GM12878 (cell line): ENCODE measurements around the gene CHRDL1. TPM values are rescaled to one million over a fixed set of nuclear protein-coding genes. Genes with fewer than 3 reads are reported as not detected.

ENCODE experiments used
- ATAC-seq: fragments of 200-7000 bp; cut with Tn5 transposase; 3 replicates; pipeline ENCODE4 v1.9.1; 2020; ENCODE audit warnings: mild to moderate bottlenecking, moderate library complexity
- BruUV-seq: library from RNA; stranded (reverse); fragments of 400-500 nt; replicated peaks from 2 replicates; lab custom pipeline; 2021; lab: Mats Ljungman, UMichigan
- CTCF ChIA-PET: fragments of 300-600 bp; sonication (Branson Sonifier 250); formaldehyde crosslinking; extraction: SDS; loops from one replicate; lab custom pipeline; 2021; ENCODE audit warnings: inconsistent platforms; lab: Yijun Ruan, JAX
- POLR2A ChIA-PET: fragments of 350-600 bp; formaldehyde crosslinking; extraction: SDS; loops from one replicate; lab custom pipeline; 2021; ENCODE audit warnings: inconsistent platforms; lab: Charles Lee
- RAD21 ChIA-PET: fragments of 300-600 bp; sonication (Branson Sonifier 250); formaldehyde crosslinking; loops from one replicate; lab custom pipeline; 2023; ENCODE audit warnings: antibody characterized with exemption; ENCODE audit not compliant: unreplicated experiment; lab: Charles Lee
- SMC1A ChIA-PET: fragments of 300-600 bp; sonication (Branson Sonifier 250); formaldehyde crosslinking; loops from one replicate; lab custom pipeline; 2023; ENCODE audit not compliant: unreplicated experiment, uncharacterized antibody; lab: Charles Lee
- DNase-seq: peaks from one replicate; pipeline ENCODE4 v3.0.0-alpha.2; 2011; ENCODE audit warnings: low read depth, low spot score
- FAIRE-seq: peaks from 3 replicates; lab custom pipeline; 2011; peaks lifted over from hg19 to GRCh38; lab: Jason Lieb, UNC
- H2AFZ ChIP-seq: 2 replicates; pipeline ENCODE4 v1.6.0; 2011; ENCODE audit warnings: low read depth, low read length, control low read depth; ENCODE audit not compliant: control insufficient read depth
- H3K27ac ChIP-seq: 2 replicates; pipeline ENCODE4 v1.5.1; 2011; ENCODE audit warnings: control low read depth; ENCODE audit not compliant: control insufficient read depth, insufficient read depth
- H3K27me3 ChIP-seq, 2 experiments: replicated peaks in 1 of 2; 2 replicates each; pipeline versions ENCODE4 v1.6.0 to v1.6.1; 2011; ENCODE audit warnings: low read length in 1 of 2; ENCODE audit not compliant: control insufficient read depth in 2 of 2, insufficient read depth in 2 of 2
- H3K36me3 ChIP-seq, 2 experiments: 2 replicates each; pipeline ENCODE4 v1.5.1; 2011; ENCODE audit warnings: low read length in 1 of 2; ENCODE audit not compliant: control insufficient read depth in 2 of 2, insufficient read depth in 2 of 2
- H3K4me1 ChIP-seq: 2 replicates; pipeline ENCODE4 v1.6.1; 2011; ENCODE audit warnings: mild to moderate bottlenecking, low read length, moderate library complexity, mixed read lengths; ENCODE audit not compliant: control insufficient read depth, insufficient read depth
- H3K4me2 ChIP-seq: 2 replicates; pipeline ENCODE4 v1.6.0; 2011; ENCODE audit warnings: control low read depth; ENCODE audit not compliant: control insufficient read depth, insufficient read depth
- H3K4me3 ChIP-seq: fragments of 200-600 bp; sonication (generic); 2 replicates; pipeline ENCODE4 v1.5.1; 2016
- H3K79me2 ChIP-seq: 2 replicates; pipeline ENCODE4 v1.6.0; 2011; ENCODE audit warnings: low read length; ENCODE audit not compliant: control insufficient read depth, insufficient read depth
- H3K9ac ChIP-seq: 2 replicates; pipeline ENCODE4 v1.8.0; 2011; ENCODE audit warnings: low read length, control low read depth, mixed read lengths; ENCODE audit not compliant: control insufficient read depth, insufficient read depth
- H3K9me3 ChIP-seq: replicated peaks from 3 replicates; pipeline ENCODE4 v1.5.1; 2011; ENCODE audit warnings: mild to moderate bottlenecking, low read length; ENCODE audit not compliant: control insufficient read depth, insufficient read depth
- H4K20me1 ChIP-seq: 2 replicates; pipeline ENCODE4 v1.6.0; 2011; ENCODE audit not compliant: control insufficient read depth, insufficient read depth
- CHD1 ChIP-seq: IDR thresholded peaks from 2 replicates; pipeline ENCODE4 v1.6.1; 2012; ENCODE audit warnings: low read depth, low read length, improper control_type of control experiment
- CREM ChIP-seq: IDR thresholded peaks from 2 replicates; pipeline ENCODE4 v1.6.1; 2014; ENCODE audit warnings: antibody characterized with exemption, low read depth
- GABPA ChIP-seq: IDR thresholded peaks from 2 replicates; pipeline ENCODE4 v1.6.1; 2014; ENCODE audit warnings: antibody characterized with exemption, low read depth, mild to moderate bottlenecking, inconsistent platforms
- KAT2A ChIP-seq: conservative IDR thresholded peaks from 2 replicates; pipeline ENCODE4 v1.6.1; 2011; ENCODE audit warnings: low read depth, low read length; ENCODE audit not compliant: control insufficient read depth
- MTA2 ChIP-seq: fragments of 450-650 bp; IDR thresholded peaks from 2 replicates; pipeline ENCODE4 v1.6.1; 2016; ENCODE audit warnings: low read depth, mild to moderate bottlenecking, moderate library complexity
- MTA3 ChIP-seq: IDR thresholded peaks from 2 replicates; pipeline ENCODE4 v1.6.1; 2012; ENCODE audit warnings: low read length, inconsistent platforms, borderline replicate concordance
- NFIC ChIP-seq: IDR thresholded peaks from 2 replicates; pipeline ENCODE4 v1.6.1; 2012; ENCODE audit warnings: low read depth, mild to moderate bottlenecking, inconsistent platforms, low read length, moderate library complexity
- NFYA ChIP-seq: IDR thresholded peaks from 2 replicates; pipeline ENCODE4 v1.6.1; 2011; ENCODE audit warnings: low read depth, mild to moderate bottlenecking, low read length, improper control_type of control experiment, borderline replicate concordance
- NKRF ChIP-seq: fragments of 450-650 bp; conservative IDR thresholded peaks from 2 replicates; pipeline ENCODE4 v1.6.1; 2017; ENCODE audit warnings: mild to moderate bottlenecking, moderate library complexity
- NR2C1 ChIP-seq: fragments of 450-650 bp; IDR thresholded peaks from 2 replicates; pipeline ENCODE4 v1.6.1; 2017; ENCODE audit warnings: antibody characterized with exemption, mild to moderate bottlenecking, moderate library complexity
- PAX8 ChIP-seq: fragments of 450-650 bp; IDR thresholded peaks from 2 replicates; pipeline ENCODE4 v1.6.1; 2017; ENCODE audit warnings: mild to moderate bottlenecking, moderate library complexity
- RFX5 ChIP-seq: IDR thresholded peaks from 2 replicates; pipeline ENCODE4 v1.6.1; 2011; ENCODE audit warnings: low read depth, low read length, improper control_type of control experiment
- RUNX3 ChIP-seq: IDR thresholded peaks from 2 replicates; pipeline ENCODE4 v1.6.1; 2012; ENCODE audit warnings: low read length, inconsistent platforms
- SMAD5 ChIP-seq: IDR thresholded peaks from 2 replicates; pipeline ENCODE4 v1.6.1; 2016; ENCODE audit warnings: antibody characterized with exemption, low read depth
- SMC3 ChIP-seq: IDR thresholded peaks from 2 replicates; pipeline ENCODE4 v1.6.1; 2011; ENCODE audit warnings: low read length, improper control_type of control experiment, borderline replicate concordance
- STAT1 ChIP-seq: fragments of 450-650 bp; conservative IDR thresholded peaks from 2 replicates; pipeline ENCODE4 v1.6.1; 2014; ENCODE audit warnings: antibody characterized with exemption, mild to moderate bottlenecking
- WGBS: methylation state at CpG from one replicate; pipeline ENCODE4 v1.1.6; 2016; ENCODE audit warnings: low lambda C conversion rate; ENCODE audit not compliant: insufficient replicate concordance, insufficient coverage; ENCODE audit errors: missing lambda C conversion rate; 5-methylcytosine and 5-hydroxymethylcytosine counted together
- in situ Hi-C: fragments of 300-500 bp; cut with MboI; formaldehyde crosslinking; loops from 9 replicates; pipeline ENCODE4 v1.14.3; 2018; ENCODE audit warnings: mixed read lengths
- intact Hi-C: fragments of 100-400 bp; cut with micrococcal nuclease; formaldehyde crosslinking; loops from one replicate; pipeline ENCODE4 v1.14.2; 2022; ENCODE audit not compliant: unreplicated experiment
- polyA plus RNA-seq, 11 experiments: library from polyadenylated mRNA; depleted of rRNA in 4 of 11; unstranded in 6 of 11; stranded (reverse) in 5 of 11; fragments of >200 nt; fragmentation: Nextera tagmentation in 4 of 11; fragmentation: Illumina TruSeq in 1 of 11; extraction: Ambion mirVana in 4 of 11; extraction: Trizol in 1 of 11; gene quantifications; 1 replicate in 1 of 11; 2 replicates in 10 of 11; pipeline versions ENCODE4 v1.2.1 to v1.2.3, GENCODE V29; 2011 to 2016; ENCODE audit warnings: inconsistent platforms in 2 of 11, missing spikeins in 2 of 11, low read depth in 1 of 11
- total RNA-seq, 4 experiments: library from RNA; depleted of rRNA in 3 of 4; stranded (reverse); fragments of >200 nt in 3 of 4; fragmentation: Illumina TruSeq in 1 of 4; extraction: Trizol in 1 of 4; gene quantifications; 2 replicates each; pipeline versions ENCODE4 v1.2.1 to v1.2.3, GENCODE V29; 2013 to 2021
- TF ChIP-seq, protein P1 (sequence below): fragments of 150-350 bp; IDR thresholded peaks from 2 replicates; pipeline ENCODE4 v1.6.1; 2016; ENCODE audit warnings: low read depth, low read length
- TF ChIP-seq, protein P2 (sequence below): IDR thresholded peaks from 2 replicates; pipeline ENCODE4 v1.6.1; 2012; ENCODE audit warnings: mild to moderate bottlenecking, low read depth, low read length

The CHRDL1 gene
- total and polyA plus RNA-seq, 10 of the 15 experiments (the other 5 are each of a cell fraction or from before 2014, with no cell fraction given), result 0.05 to 0.47 (median 0.25) TPM

- intact Hi-C loops, result no loop called here
- H3K36me3 ChIP-seq, result no peaks in the 10 kb centered on the region
- ATAC-seq (no peak), FAIRE-seq (no peak), DNase-seq (no peak)
- POLR2A ChIA-PET, result no interaction called here
- H4K20me1 ChIP-seq, result no peaks in the 10 kb centered on the region
- SMC1A ChIA-PET, result no interaction called here
- WGBS, result 43% methylated on average over 1 of the region's 1 CpG
- BruUV-seq, result no TSS peak
- H3K4me1 ChIP-seq, result no peaks in the 10 kb centered on the region
- no peak overlapping the region for H3K9ac ChIP-seq
- no peak overlapping the region for H2AFZ ChIP-seq
- no peak overlapping the region for H3K4me2 ChIP-seq
- no peak overlapping the region for H3K27ac ChIP-seq
- H3K79me2 ChIP-seq, result no peaks in the 10 kb centered on the region
- no peaks in the 10 kb centered on the region for H3K27me3 ChIP-seq
- in situ Hi-C loops, result no loop called here
- RAD21 ChIA-PET, result no interaction called here
- CTCF ChIA-PET, result no interaction called here
- H3K4me3 ChIP-seq, result no peak overlapping the region
- no peaks in the 10 kb centered on the region for H3K9me3 ChIP-seq
- TF ChIP-seq KAT2A (no peak), NR2C1 (no peak), MTA3 (no peak), NFYA (no peak), SMAD5 (no peak), RUNX3 (no peak), NFIC (no peak), NKRF (no peak), PAX8 (no peak), RFX5 (no peak), SMC3 (no peak), MTA2 (no peak), GABPA (no peak), CREM (no peak), STAT1 (no peak), CHD1 (no peak)
- TF ChIP-seq, protein P1, sequence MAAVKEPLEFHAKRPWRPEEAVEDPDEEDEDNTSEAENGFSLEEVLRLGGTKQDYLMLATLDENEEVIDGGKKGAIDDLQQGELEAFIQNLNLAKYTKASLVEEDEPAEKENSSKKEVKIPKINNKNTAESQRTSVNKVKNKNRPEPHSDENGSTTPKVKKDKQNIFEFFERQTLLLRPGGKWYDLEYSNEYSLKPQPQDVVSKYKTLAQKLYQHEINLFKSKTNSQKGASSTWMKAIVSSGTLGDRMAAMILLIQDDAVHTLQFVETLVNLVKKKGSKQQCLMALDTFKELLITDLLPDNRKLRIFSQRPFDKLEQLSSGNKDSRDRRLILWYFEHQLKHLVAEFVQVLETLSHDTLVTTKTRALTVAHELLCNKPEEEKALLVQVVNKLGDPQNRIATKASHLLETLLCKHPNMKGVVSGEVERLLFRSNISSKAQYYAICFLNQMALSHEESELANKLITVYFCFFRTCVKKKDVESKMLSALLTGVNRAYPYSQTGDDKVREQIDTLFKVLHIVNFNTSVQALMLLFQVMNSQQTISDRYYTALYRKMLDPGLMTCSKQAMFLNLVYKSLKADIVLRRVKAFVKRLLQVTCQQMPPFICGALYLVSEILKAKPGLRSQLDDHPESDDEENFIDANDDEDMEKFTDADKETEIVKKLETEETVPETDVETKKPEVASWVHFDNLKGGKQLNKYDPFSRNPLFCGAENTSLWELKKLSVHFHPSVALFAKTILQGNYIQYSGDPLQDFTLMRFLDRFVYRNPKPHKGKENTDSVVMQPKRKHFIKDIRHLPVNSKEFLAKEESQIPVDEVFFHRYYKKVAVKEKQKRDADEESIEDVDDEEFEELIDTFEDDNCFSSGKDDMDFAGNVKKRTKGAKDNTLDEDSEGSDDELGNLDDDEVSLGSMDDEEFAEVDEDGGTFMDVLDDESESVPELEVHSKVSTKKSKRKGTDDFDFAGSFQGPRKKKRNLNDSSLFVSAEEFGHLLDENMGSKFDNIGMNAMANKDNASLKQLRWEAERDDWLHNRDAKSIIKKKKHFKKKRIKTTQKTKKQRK, result no peak
- TF ChIP-seq, protein P2, sequence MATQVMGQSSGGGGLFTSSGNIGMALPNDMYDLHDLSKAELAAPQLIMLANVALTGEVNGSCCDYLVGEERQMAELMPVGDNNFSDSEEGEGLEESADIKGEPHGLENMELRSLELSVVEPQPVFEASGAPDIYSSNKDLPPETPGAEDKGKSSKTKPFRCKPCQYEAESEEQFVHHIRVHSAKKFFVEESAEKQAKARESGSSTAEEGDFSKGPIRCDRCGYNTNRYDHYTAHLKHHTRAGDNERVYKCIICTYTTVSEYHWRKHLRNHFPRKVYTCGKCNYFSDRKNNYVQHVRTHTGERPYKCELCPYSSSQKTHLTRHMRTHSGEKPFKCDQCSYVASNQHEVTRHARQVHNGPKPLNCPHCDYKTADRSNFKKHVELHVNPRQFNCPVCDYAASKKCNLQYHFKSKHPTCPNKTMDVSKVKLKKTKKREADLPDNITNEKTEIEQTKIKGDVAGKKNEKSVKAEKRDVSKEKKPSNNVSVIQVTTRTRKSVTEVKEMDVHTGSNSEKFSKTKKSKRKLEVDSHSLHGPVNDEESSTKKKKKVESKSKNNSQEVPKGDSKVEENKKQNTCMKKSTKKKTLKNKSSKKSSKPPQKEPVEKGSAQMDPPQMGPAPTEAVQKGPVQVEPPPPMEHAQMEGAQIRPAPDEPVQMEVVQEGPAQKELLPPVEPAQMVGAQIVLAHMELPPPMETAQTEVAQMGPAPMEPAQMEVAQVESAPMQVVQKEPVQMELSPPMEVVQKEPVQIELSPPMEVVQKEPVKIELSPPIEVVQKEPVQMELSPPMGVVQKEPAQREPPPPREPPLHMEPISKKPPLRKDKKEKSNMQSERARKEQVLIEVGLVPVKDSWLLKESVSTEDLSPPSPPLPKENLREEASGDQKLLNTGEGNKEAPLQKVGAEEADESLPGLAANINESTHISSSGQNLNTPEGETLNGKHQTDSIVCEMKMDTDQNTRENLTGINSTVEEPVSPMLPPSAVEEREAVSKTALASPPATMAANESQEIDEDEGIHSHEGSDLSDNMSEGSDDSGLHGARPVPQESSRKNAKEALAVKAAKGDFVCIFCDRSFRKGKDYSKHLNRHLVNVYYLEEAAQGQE, result no peak
Measured at GRCh38 chrX:110741213-110741796, 54.3 kb downstream of the CHRDL1 start.
